ENCODE results near the gene ZNHIT6.

ZNHIT6 gene

GRCh38 chr1:85616736-85617135 lies 91.5 kb downstream of the ZNHIT6 start:
- no peak for DNase-seq (ENCODE audit: low spot score)

DNA sequence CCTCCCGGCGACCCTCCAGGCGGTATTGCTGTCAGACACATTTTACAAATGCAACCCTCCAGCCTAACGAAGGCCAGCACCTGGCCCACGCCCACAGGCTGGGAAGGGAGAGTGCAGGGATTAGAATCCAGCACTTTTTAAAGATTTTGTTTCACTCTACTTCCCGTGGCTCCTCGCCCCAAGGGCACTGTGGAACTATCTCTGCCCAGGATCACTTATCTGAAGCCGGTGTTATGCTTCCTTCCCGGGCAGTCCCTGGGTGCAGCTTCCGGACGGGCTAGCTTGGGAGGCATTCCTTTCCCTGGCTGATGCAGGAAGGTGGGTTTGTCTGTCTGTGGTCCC lies 91.9 kb downstream of the ZNHIT6 start:
- no peak for DNase-seq (ENCODE audit: low spot score)

- DNase-seq (ENCODE audit: low spot score): no peak
Observed at GRCh38 chr1:85615586-85616363, 92.5 kb downstream of the ZNHIT6 start.

DNA sequence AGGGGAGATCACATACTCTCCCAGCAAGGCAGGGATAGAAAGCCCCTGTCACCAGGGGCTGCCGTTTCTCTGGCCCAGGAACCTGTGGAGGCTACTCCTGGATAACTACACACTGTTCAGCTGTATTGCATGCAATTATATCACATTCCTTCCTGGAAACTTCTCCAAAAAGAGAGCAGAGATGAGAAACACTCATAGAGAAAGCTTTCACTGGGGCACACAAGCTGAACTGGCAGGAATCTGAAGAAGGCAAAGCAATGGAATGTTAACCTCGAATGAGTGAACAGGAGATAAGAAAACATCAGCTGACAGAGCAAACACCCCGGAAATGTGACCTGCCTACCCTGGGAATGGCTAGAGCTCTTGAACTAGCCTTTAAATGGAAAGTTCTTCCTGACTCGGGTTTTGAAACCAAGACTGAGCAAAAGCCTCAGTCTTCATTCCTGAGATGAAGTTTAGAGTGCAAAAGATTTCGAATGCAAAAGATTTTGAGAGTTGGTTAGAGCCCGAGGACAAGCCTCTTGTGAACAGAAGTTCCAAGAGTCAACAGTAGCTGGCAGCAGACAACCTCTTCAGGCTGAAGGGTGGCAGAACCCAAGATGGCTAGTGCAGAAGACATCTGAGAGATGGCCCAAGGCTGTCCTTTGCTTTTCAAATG lies 95.4 kb downstream of the ZNHIT6 start:
- DNase-seq (ENCODE audit: low spot score): peak; percentile 30

DNA sequence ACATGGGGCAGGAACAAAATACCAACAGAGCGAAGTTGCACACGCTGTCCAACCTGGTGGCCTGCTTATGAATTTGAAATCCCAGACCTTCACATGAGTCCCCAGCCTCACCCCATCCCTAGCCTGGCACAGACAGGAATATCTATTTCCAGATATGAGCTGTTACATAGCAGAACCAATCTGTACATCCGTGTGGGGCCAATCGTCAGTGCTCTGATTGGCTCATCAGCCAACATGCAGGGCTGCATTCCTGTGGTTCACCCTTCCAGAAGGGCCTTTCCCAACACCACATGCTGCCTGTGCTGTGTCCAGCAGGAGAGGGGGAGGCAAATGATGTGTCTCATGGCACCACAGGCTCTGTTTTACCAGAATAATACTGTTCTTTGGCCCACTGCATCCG lies 96.4 kb downstream of the ZNHIT6 start:
- no peak for DNase-seq (ENCODE audit: low spot score)

DNA sequence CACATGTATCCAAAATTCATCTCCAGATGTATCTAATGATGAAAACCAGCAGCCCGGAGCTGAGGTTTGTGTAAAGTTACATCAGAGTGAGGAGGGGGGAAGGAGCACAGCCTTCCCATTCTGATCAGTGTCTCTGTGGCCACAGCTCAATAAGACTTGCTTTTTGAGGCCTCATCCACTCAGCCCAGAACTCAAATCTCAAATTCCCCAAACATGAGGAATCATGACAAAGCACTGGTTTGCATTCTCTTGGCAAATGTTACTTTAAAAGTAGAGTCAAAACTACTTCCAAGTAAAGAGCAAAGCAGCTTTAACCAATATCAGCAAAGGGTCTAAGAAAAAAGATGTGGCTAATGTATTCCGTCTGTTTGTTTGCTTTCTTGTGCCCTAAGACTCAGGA lies 96.8 kb downstream of the ZNHIT6 start:
- no peak for DNase-seq (ENCODE audit: low spot score)

GRCh38 chr1:85609976-85610375 lies 98.3 kb downstream of the ZNHIT6 start:
- no peak for DNase-seq (ENCODE audit: low spot score)

DNA sequence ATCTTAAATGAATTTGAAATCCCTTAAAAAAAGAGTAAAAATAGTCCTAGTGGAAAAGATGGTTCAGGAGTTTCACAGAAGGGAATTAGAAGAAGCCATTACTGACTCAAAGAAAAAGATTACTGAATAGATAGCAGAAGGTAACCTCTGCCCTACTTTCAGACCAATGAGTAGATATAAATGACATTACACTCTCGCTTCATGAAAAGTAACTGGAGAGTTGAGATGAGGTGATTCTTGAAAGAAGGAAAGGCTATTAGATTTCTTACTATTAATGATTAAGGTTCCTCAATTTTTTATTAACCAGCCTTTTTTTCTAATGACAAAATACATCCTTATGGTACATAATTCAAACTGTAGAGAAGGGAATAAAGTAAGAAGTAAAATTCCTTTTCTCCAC lies 99.4 kb downstream of the ZNHIT6 start:
- no peak for DNase-seq (ENCODE audit: low spot score)

DNA sequence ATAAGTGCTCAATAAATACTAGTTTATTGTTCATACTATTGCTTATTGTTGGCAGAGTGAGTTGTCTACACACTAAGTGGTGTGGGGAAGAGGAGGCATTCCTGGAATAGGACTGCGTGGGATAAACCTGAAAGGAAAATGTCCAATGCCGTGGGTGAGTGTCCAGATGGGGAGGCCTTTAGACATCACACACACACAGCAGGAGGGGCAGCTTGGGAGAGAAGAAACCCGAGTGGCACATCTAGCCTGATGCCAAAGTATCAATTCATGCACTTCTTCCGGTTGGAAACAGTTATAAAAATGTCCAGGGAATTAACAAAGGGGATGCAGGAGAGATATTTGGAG lies 100.3 kb downstream of the ZNHIT6 start:
- no peak for DNase-seq (ENCODE audit: low spot score)

GRCh38 chr1:85607126-85607920 lies 100.9 kb downstream of the ZNHIT6 start:
- DNase-seq (ENCODE audit: low spot score): peak; percentile 6

GRCh38 chr1:85606414-85606800 lies 101.8 kb downstream of the ZNHIT6 start:
- no peak for DNase-seq (ENCODE audit: low spot score)

DNA sequence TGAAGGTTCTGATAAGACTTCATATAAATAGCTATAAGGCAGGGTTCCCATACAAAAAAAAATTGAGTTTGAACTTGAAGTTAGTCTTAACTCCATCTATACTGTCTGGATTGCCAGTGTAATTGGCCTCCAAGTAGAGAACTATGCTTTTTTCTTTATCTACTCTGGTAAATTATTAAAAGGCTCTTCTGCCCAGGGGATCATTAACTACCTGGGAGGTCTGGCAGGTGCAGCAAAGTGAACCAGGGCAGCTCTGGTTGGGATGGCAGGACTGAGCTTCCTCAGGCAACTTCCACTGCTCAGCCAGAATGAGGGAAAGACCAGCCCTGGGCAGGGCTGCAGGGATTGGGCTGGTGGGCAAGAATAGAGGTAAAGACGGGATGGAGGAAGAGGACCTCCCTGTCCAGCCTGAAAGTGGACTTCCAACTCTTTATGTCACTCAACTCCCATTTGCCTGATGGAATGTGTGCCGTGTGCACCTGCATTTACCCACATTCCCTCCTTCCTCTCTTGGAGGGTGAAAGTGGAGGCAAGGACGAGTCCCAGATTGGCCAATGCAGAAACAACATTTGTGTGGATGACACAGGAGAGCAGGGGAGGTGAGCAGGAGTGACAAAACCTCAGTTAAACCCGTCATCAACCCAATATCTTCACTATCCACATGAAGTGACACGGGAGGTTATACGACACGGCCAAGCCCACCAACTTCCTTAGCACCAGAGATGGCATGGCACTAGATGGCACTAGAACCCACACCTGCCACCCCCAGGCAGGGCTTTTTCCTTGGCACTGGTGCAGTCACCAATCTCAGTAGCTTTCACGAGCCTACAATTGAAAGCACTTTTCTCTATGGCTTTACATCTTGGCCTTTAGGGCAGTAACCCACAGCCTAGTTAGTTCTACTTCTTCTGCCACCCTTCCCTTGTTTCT lies 102.5 kb downstream of the ZNHIT6 start:
- DNase-seq (ENCODE audit: low spot score): no peak

DNA sequence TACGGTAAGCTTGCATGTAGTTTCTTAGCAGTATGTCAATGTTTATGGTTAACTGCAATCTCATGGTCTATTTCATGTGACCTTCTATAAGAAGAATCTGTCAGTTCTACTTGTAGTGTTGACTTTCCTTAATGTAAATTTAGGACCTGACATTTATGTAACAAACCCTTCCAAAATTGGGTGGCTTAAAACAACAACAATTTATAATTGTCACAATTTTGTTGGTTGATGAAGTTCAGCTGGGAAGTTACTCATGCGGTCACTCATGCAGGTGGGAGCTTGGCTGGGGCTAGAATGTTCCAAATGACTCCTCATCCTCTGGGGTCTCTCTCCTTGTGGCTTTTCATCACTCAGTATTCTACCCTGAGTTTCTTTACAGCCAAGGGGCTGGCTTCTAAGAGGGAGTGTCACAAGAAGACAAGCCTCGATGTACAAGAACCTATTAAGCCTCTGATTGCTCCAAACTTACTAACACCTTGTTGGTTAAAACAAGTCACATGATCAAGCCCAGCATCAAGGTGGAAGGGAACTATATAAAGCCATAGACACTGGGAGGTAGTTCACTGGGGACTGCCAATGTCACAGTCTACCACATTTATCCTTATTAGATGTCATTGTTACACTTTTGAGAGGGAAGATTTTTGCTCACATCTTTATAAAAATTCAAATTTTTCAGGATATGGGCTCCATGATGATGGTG lies 103.8 kb downstream of the ZNHIT6 start:
- no peak for DNase-seq (ENCODE audit: low spot score)

- DNase-seq (ENCODE audit: low spot score): no peak
Observed at GRCh38 chr1:85603086-85603880, 105.0 kb downstream of the ZNHIT6 start.

DNA sequence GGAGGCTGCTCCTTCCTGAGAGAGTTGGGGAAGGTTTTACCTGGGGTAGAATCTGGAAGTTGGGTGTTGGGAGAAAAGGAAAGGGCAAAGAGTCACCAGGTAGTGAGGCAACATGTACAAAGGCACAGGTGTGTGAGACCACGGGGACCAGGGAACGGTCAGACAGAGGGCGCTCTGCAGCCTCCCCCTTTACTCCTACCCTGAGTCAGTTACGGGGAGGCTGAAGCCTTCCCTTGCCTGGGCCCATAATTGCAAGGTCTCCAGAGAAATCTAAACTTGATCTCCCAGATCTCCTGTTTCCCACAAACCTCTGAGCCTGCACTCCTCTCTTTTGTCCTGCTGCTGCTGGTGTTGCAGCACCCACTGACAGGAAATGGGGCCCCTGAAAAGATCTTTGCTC lies 105.7 kb downstream of the ZNHIT6 start:
- DNase-seq (ENCODE audit: low spot score): no peak

DNA sequence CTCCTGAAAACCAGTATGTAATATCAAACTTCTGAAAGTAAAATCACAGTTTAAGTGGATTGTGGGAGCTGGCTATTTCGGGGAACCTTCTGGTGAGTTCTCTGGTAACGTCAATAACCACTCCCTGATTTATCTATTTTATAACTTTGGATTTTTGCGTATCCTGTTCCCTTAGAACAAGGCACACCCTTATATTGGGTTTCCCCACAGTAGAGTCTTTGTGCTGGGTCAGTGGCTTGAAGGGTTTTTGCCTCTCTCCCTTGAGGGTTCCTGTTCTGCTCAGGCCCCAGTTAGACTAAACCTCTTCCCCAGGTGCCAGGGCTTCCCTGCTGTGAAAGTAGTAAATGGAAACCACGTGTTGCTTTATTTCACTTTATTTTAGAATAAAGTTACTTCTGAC lies 106.3 kb downstream of the ZNHIT6 start:
- no peak for DNase-seq (ENCODE audit: low spot score)

GRCh38 chr1:85599681-85600080 lies 108.6 kb downstream of the ZNHIT6 start:
- DNase-seq (ENCODE audit: low spot score): no peak
